Stomach (tissue), 4 donors: Measurements from ENCODE around the gene TOM1L1.
A peak's percentile ranks its signal among the peaks of the same experiment; 100 is the strongest.

Experiments used
- POLR2AphosphoS5 ChIP-seq, 3 donors: sonication (generic); formaldehyde crosslinking; IDR thresholded peaks; one replicate each; pipeline ENCODE4 v1.6.1; 2016; ENCODE audit warnings: antibody characterized with exemption in 3 of 3
- TF ChIP-seq, protein P1 (sequence below), 7 experiments: fragments of 450-650 bp in 4 of 7; fragments of 200-600 bp in 3 of 7; sonication (generic) in 3 of 7; IDR thresholded peaks; one replicate each; pipeline ENCODE4 v1.5.1; 2016 to 2019; ENCODE audit warnings: antibody characterized with exemption in 7 of 7, control low read depth in 2 of 7, mild to moderate bottlenecking in 1 of 7

DNA sequence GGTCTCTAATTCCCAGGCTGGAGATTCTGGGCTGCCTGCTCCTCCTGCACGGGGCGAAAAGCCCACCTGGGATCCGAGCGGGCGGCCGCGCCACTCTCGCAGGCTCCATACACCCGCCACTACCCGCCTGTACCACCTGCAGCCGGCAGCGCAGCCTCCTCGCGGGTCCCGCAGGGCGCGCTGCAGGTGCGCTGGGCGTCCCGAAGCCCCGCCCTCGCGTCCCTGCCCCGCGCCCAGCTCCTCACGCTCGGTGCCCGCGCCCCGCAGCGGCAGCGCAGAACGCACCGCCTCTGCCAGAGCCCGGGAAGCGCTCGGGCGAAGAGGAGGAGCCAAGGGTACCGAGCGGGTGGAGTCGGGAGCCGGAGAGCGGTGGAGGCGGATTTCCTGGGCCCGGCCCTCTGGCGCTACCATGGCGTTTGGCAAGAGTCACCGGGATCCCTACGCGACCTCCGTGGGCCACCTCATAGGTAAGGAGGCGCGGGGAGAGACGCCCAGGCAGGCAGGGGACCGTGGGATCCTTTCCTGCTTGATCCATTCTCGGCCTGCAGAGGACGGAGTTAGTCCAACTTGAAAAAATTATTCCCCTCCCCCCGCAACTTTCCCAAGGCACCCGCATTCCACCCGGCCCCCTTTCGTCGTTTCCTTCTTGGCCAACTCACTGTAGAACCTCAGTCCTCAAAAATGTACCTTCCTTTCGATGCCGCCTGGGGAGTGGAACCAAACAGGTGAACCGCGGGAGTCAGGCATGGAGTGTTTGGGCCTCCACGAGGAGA is at the start of gene TOM1L1:
- TF ChIP-seq POLR2AphosphoS5 (IDR thresholded peaks at IDR 0.05), result peak; percentile 43 to 88 (median 86)
- TF ChIP-seq, protein P1, sequence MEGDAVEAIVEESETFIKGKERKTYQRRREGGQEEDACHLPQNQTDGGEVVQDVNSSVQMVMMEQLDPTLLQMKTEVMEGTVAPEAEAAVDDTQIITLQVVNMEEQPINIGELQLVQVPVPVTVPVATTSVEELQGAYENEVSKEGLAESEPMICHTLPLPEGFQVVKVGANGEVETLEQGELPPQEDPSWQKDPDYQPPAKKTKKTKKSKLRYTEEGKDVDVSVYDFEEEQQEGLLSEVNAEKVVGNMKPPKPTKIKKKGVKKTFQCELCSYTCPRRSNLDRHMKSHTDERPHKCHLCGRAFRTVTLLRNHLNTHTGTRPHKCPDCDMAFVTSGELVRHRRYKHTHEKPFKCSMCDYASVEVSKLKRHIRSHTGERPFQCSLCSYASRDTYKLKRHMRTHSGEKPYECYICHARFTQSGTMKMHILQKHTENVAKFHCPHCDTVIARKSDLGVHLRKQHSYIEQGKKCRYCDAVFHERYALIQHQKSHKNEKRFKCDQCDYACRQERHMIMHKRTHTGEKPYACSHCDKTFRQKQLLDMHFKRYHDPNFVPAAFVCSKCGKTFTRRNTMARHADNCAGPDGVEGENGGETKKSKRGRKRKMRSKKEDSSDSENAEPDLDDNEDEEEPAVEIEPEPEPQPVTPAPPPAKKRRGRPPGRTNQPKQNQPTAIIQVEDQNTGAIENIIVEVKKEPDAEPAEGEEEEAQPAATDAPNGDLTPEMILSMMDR (IDR thresholded peaks at IDR 0.05), result peak in 1 of 7 experiments; percentile 27
